Immature natural killer cell (primary cell): Measurements from ENCODE around the gene TRIM68. TPM values are rescaled to one million over a fixed set of nuclear protein-coding genes. Genes with fewer than 3 reads are reported as not detected.

Experiments
- DNase-seq, 3 donors: peaks; one replicate each; pipeline ENCODE4 v3.0.0; 2022; ENCODE audit warnings: mixed read lengths in 1 of 3
- H3K27ac Mint-ChIP-seq, 6 donors: one replicate each; pipeline ENCODE4 v1.8.0; 2020; ENCODE audit warnings: mixed read lengths in 6 of 6, mild to moderate bottlenecking in 5 of 6, inconsistent platforms in 4 of 6, moderate library complexity in 3 of 6
- H3K27me3 Mint-ChIP-seq, 3 donors: one replicate each; pipeline ENCODE4 v1.8.0; 2020 to 2021; ENCODE audit warnings: low read depth in 3 of 3, mild to moderate bottlenecking in 3 of 3, mixed read lengths in 3 of 3, moderate library complexity in 3 of 3, inconsistent platforms in 1 of 3
- H3K36me3 Mint-ChIP-seq, 3 donors: one replicate each; pipeline ENCODE4 v1.8.0; 2020; ENCODE audit warnings: mixed read lengths in 3 of 3, inconsistent platforms in 2 of 3, mild to moderate bottlenecking in 2 of 3
- H3K4me1 Mint-ChIP-seq, 2 donors: one replicate each; pipeline ENCODE4 v1.8.0; 2020; ENCODE audit warnings: inconsistent platforms in 2 of 2, mild to moderate bottlenecking in 2 of 2, mixed read lengths in 2 of 2, moderate library complexity in 1 of 2
- H3K4me3 Mint-ChIP-seq, 5 donors: one replicate each; pipeline ENCODE4 v1.8.0; 2020; ENCODE audit warnings: mild to moderate bottlenecking in 5 of 5, mixed read lengths in 5 of 5, inconsistent platforms in 3 of 5, moderate library complexity in 3 of 5
- H3K9me3 Mint-ChIP-seq, 6 donors: one replicate each; pipeline ENCODE4 v1.8.0; 2020; ENCODE audit warnings: mild to moderate bottlenecking in 6 of 6, mixed read lengths in 6 of 6, inconsistent platforms in 4 of 6, moderate library complexity in 3 of 6
- polyA plus RNA-seq, 3 donors: library from polyadenylated mRNA; unstranded; fragments of 300-500 nt; fragmentation: Illumina TruSeq; gene quantifications; one replicate each; pipeline ENCODE4 v1.2.3, GENCODE V29; 2021

The TRIM68 gene
- polyA plus RNA-seq, 3 donors from 2014 or later = 10.3 to 18.4 (median 15.5) TPM

GRCh38 chr11:4577761-4578160 is 30.3 kb downstream of the TRIM68 start:
- Mint-ChIP-seq H3K4me3 (no peak overlapping the region), H3K27me3 (peaks cover 1 to 14% (median 6%) of the 10 kb centered on the region in 3 donors), H3K9me3 (no peaks in the 10 kb centered on the region), H3K36me3 (no peaks in the 10 kb centered on the region), H3K4me1 (no peaks in the 10 kb centered on the region), H3K27ac (no peak overlapping the region)
- no peak for DNase-seq

GRCh38 chr11:4576880-4577279 is 31.2 kb downstream of the TRIM68 start:
- Mint-ChIP-seq H3K36me3 (no peaks in the 10 kb centered on the region), H3K4me1 (no peaks in the 10 kb centered on the region), H3K27me3 (peaks cover 1 to 9% (median 2%) of the 10 kb centered on the region in 3 donors), H3K27ac (no peak overlapping the region), H3K9me3 (no peaks in the 10 kb centered on the region), H3K4me3 (no peak overlapping the region)
- no peak for DNase-seq

DNA sequence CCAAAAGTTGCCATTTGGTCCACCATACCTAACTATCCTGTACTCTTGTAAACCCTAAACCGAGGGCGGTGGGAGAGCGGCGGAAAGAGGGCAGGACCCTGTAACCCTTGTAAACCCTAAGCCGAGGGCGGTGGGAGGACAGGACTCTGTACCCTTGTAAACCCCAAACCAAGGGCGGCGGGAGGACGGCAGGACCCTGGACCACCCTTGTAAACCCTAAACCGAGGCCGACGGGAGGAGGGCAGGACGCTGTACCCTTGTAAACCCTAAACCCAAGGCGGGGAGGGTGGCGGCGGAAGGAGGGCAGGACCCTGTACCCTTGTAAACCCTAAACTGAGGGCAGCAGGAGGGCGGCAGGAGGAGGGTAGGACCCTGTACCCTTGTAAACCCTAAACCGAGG is 39.0 kb downstream of the TRIM68 start:
- H3K4me1 Mint-ChIP-seq = no peaks in the 10 kb centered on the region
- DNase-seq = no peak
- H3K9me3 Mint-ChIP-seq = peaks cover 0 to 5% (median 2%) of the 10 kb centered on the region in 6 donors
- no peak overlapping the region for H3K4me3 Mint-ChIP-seq
- peaks cover under 1 to 5% (median 1%) of the 10 kb centered on the region in 3 donors for H3K27me3 Mint-ChIP-seq
- H3K36me3 Mint-ChIP-seq = no peaks in the 10 kb centered on the region
- no peak overlapping the region for H3K27ac Mint-ChIP-seq

- H3K4me3 Mint-ChIP-seq = no peak overlapping the region
- H3K27me3 Mint-ChIP-seq = peaks cover 5 to 9% (median 5%) of the 10 kb centered on the region in 3 donors
- DNase-seq = no peak
- no peak overlapping the region for H3K27ac Mint-ChIP-seq
- no peaks in the 10 kb centered on the region for H3K4me1 Mint-ChIP-seq
- peaks cover 3 to 12% (median 6%) of the 10 kb centered on the region in 6 donors for H3K9me3 Mint-ChIP-seq
- no peaks in the 10 kb centered on the region for H3K36me3 Mint-ChIP-seq
Observed at GRCh38 chr11:4565371-4565770, 42.7 kb downstream of the TRIM68 start.

- peaks cover 3 to 16% (median 13%) of the 10 kb centered on the region in 3 donors for H3K27me3 Mint-ChIP-seq
- H3K36me3 Mint-ChIP-seq = no peaks in the 10 kb centered on the region
- H3K4me1 Mint-ChIP-seq = no peaks in the 10 kb centered on the region
- no peak overlapping the region for H3K27ac Mint-ChIP-seq
- peaks cover 3 to 12% (median 6%) of the 10 kb centered on the region in 6 donors for H3K9me3 Mint-ChIP-seq
- H3K4me3 Mint-ChIP-seq = no peak overlapping the region
- no peak for DNase-seq
Observed at GRCh38 chr11:4560467-4560866, 47.6 kb downstream of the TRIM68 start.

DNA sequence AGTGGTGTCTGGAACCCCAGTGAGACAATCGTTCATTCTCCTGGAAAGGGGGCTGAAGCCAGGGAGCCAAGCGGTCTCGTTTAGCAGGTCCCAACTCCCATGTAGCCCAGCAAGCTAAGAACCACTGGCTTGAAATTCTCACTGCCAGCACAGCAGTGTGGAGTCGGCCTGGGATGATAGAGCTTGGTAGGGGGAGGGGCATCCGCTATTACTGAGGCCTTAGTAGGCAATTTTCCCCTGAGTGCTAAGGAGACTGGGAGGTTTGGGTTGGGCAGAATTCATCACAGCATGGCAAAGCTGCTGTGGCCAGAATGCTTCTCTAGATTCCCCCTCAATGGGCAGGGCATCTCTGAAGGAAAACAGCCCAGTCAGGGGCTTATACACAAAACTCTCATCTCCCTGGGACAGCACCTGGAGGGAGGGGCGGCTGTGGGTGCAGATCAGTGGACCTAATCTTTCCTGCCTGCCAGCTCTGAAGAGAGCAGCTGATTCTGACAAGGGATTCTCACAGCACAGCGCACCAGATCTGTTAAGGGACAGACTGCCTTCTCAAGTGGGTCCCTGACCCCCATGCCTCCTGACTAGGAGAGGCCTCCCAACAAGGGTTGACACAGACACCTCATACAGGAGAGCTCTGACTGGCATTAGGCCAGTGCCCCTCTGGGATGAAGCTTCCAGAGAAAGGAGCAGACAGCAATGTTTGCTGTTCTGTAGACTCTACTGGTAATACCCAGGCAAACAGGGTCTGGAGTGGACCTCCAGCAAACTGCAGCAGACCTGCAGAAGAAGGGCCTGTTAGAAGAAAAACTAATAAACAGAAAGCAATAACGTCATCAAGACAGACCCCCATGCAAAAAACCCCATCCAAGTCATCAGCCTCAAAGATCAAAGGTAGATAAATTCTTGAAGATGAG is 48.2 kb downstream of the TRIM68 start:
- Mint-ChIP-seq H3K9me3 (peaks cover 3 to 12% (median 6%) of the 10 kb centered on the region in 6 donors), H3K36me3 (no peaks in the 10 kb centered on the region), H3K4me1 (no peaks in the 10 kb centered on the region), H3K27me3 (peaks cover 3 to 21% (median 12%) of the 10 kb centered on the region in 3 donors), H3K27ac (no peak overlapping the region), H3K4me3 (no peak overlapping the region)
- no peak for DNase-seq

DNA sequence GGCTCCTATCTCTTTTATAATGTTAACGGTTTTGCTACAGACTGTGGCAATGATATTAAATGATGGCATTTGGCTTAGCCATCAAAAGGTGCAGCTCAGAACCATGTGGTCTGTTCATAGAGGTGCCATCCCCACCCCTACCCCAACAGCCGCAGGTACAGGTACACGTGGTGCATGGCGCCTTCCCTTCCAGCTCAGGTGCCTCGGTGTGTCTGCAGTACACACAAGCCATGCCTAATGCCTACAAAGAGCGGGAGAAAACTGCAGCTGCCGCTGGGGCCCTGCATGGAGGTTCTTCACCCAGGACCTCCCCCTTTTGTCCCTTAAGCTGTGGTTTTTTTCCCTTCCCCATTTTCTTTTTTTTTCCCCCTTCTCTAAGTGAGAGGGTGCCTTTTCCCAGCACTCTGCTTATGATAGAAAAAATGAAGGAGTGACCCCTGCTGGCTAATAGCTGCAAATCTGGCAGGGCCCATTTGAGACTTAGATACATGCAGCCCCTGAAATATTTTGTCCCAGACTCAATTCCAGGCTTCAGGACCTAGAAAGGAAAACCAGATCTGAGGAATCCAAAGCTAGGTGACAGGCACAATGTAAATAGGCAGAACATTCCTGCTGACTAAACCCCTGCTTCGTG is 56.6 kb downstream of the TRIM68 start:
- H3K4me1 Mint-ChIP-seq = no peaks in the 10 kb centered on the region
- peaks cover 0 to 17% (median 4%) of the 10 kb centered on the region in 3 donors for H3K27me3 Mint-ChIP-seq
- no peak overlapping the region for H3K4me3 Mint-ChIP-seq

More for the DNA sequence above, 56.6 kb downstream of the TRIM68 start:
- no peaks in the 10 kb centered on the region for H3K36me3 Mint-ChIP-seq
- peaks cover 0 to 5% (median 0%) of the 10 kb centered on the region in 6 donors for H3K9me3 Mint-ChIP-seq
- DNase-seq = no peak
- H3K27ac Mint-ChIP-seq = no peak overlapping the region

Other genes starting within 250 kb of the TRIM68 start
- gene OR52B4, start 239.8 kb downstream of the TRIM68 start, polyA plus RNA-seq = not detected
- 10 to 100 TPM; 34.9 to 67.5 (median 44.2) TPM for gene TRIM21, start 214.5 kb downstream of the TRIM68 start, polyA plus RNA-seq
- gene OR52K2, start 158.9 kb downstream of the TRIM68 start, polyA plus RNA-seq = not detected
- gene OR52K1, start 125.6 kb downstream of the TRIM68 start, polyA plus RNA-seq = not detected
- not detected for gene OR52M1, start 63.0 kb downstream of the TRIM68 start, polyA plus RNA-seq
- gene OR52I2, start 26.5 kb downstream of the TRIM68 start, polyA plus RNA-seq = not detected
- gene OR52I1, start 14.2 kb downstream of the TRIM68 start, polyA plus RNA-seq = under 1 TPM in 1 of 3 donors, not detected in 2; 0.24 TPM
- not detected for gene OR51D1, start 29.2 kb upstream of the TRIM68 start, polyA plus RNA-seq
- gene OR51E1, start 35.8 kb upstream of the TRIM68 start, polyA plus RNA-seq = not detected
- not detected for gene OR51E2, start 89.6 kb upstream of the TRIM68 start, polyA plus RNA-seq
- not detected for gene MMP26, start 96.6 kb upstream of the TRIM68 start, polyA plus RNA-seq
- gene OR51F1, start 161.7 kb upstream of the TRIM68 start, polyA plus RNA-seq = not detected
- gene OR52R1, start 196.1 kb upstream of the TRIM68 start, polyA plus RNA-seq = not detected
- gene OR51F2, start 213.1 kb upstream of the TRIM68 start, polyA plus RNA-seq = not detected
- not detected for gene OR51S1, start 241.0 kb upstream of the TRIM68 start, polyA plus RNA-seq